GM18520 (cell line): ENCODE data around the gene MAPK8IP2.

Experiments used
- ATAC-seq: cut with Tn5 transposase; IDR thresholded peaks from one replicate; pipeline ENCODE4 v1.9.1; 2021; ENCODE audit not compliant: unreplicated experiment

Gene MAPK8IP2

GRCh38 chr22:50575426-50575941, 25.1 kb upstream of the MAPK8IP2 start:
- ATAC-seq = no peak

DNA sequence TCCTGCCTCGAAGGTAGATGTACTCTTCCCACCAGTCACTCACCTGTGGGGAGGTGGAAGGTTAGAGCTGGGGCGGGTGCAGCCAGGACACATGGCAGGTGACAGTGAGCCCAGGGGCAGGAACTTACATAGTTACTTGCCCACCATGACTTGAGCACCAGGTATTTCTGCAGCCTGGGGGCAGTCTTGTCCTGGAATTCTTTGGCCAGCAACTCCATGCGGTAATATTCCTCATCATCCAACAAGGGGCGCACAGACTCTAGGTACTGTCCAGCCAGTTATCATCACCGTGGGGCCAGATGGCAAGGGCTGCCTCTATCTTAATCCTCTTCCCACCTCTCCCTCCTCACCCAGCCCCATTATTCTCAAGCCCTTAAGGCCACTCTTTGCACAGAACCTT, 24.5 kb upstream of the MAPK8IP2 start:
- no peak for ATAC-seq

DNA sequence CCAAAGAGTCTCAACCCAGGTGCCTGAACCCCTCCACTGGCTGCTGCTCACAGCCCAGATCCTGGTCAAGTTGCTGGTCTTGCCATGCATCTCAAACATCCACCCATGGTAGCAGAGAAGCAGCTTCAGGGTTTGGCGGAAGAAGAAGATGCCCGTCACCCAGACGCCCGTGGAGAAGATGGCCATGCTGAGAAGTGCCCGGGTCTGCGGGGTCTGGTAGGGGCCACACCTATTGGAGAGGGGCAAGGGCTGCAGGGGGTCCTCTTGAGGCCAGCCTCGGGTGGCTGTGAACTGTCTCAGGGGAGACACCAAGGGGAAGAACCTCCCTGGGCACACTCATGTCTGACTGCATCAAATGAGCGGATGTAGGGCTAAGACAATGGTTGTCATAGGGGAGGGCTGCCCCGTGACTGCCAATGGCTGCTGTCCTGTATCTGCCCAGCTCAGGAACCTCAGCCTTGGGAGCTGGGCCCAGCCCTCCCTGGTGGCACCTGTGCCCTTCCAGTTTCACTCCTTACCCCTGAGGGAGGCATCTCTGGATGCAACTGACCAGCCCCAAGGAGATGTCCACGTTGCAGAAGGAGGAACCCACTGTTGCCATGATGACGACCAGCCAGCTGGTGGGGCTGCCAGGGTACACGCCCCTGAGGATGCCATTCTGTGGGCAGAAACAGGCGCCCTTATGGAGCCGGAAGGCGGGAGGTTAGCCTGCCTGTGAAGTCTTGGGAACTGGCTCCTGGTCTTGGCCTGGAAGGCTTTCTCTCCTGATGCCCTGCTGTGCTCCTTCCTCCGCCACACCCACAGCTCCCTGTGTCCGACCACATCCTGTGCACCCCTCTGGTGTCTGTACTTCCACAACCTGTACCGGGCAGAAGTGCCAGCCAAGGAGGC, 23.5 kb upstream of the MAPK8IP2 start:
- no peak for ATAC-seq

DNA sequence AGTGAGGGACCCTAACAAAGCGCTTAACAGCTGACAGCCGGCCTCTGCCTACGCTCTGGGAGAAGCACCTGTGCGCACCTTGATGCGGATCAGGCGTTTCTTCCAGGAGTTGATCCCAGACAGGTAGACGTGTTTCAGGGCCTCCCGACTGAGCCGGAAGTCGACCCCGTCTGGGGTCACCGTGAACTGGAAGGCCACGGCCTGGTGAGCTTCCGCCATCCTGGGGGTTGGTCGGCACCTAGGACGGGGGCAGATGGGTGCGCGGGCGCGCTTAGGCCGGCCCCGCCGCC, 23.0 kb upstream of the MAPK8IP2 start:
- ATAC-seq = no peak

GRCh38 chr22:50577987-50578775, 22.4 kb upstream of the MAPK8IP2 start, which contains the start of gene CPT1B:
Gene CPT1B (minus strand): TSS chr22:50578427. CDS start chr22:50577915, 512 bp downstream.
- ATAC-seq = no peak

GRCh38 chr22:50578776-50579310, 21.8 kb upstream of the MAPK8IP2 start:
- no peak for ATAC-seq

GRCh38 chr22:50579752-50580151, 20.8 kb upstream of the MAPK8IP2 start:
- no peak for ATAC-seq

- ATAC-seq = no peak
Measured at GRCh38 chr22:50581031-50581949, 19.3 kb upstream of the MAPK8IP2 start.

DNA sequence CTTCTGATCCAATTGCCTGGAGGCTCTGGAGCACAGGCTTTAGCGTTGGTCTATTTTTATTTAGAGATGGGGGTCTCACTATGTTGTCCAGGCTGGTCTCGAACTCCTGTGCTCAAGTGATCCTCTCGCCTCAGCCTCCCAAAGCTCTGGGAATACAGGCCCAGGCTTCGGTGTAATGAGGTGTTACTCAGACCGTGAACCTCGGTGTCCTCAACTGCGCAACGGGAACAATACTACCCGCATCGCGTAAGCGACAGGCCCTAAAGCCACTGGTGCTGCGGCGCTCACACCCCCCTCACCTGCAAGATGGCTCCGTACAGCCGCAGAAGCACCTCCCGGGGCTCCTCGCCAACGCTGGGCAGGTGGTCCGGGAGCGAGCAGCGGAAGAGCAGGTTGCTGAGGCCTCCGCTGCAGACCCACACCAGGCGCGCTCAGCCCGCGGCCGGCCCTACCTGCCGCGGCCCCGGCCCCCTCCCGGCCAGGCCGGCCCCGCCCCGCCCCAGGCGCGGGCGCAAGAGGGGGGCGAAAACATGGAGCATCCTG, 18.6 kb upstream of the MAPK8IP2 start:
- ATAC-seq = no peak

- peak; percentile 91 for ATAC-seq
Measured at GRCh38 chr22:50582493-50583293, 17.9 kb upstream of the MAPK8IP2 start, which contains the start of gene CHKB. Gene CHKB (minus strand): TSS chr22:50582849. CDS start chr22:50582781, 68 bp downstream.

GRCh38 chr22:50583294-50583861, 17.2 kb upstream of the MAPK8IP2 start:
- ATAC-seq = peak; percentile 10

GRCh38 chr22:50584106-50585096, 16.2 kb upstream of the MAPK8IP2 start:
- ATAC-seq = no peak

DNA sequence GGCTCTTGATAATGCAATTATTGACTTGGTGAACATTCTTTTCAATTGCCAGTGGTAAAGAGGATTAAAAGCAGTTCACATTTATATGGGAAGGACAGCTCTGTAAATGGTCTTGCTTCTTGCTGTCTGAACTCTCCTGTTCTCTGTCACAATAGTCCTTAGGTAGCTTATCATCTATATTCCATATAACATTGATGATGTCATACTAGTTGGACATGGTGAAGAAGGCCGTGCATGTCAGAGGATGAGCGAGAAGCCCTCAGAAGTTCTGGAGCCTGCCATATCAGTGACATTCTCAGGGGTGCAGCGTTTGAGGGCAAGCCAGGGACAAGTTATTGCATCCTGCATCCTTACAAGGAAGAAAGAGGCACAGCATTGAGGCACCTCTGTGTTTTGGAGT, 15.4 kb upstream of the MAPK8IP2 start:
- no peak for ATAC-seq

- no peak for ATAC-seq
Measured at GRCh38 chr22:50585781-50586180, 14.8 kb upstream of the MAPK8IP2 start.

DNA sequence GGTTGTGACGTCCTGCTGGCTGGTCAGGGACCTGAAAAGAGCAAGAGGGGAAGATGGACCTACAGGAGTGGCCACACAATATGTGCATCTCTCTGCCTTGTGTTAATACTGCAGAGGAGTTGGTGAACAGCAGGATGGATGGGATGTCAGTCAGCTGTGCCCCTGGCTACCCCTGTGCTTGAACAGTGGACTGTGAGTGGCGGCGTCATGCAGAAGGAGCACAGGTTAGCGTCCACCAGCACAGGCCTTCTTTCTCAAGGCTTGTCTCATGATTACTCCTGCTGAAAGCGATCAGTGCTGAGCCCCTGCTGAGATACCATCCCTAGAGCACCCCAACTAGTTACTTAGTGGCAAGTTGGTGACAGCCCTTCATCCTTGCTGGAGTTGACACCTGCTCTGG, 14.2 kb upstream of the MAPK8IP2 start:
- no peak for ATAC-seq

DNA sequence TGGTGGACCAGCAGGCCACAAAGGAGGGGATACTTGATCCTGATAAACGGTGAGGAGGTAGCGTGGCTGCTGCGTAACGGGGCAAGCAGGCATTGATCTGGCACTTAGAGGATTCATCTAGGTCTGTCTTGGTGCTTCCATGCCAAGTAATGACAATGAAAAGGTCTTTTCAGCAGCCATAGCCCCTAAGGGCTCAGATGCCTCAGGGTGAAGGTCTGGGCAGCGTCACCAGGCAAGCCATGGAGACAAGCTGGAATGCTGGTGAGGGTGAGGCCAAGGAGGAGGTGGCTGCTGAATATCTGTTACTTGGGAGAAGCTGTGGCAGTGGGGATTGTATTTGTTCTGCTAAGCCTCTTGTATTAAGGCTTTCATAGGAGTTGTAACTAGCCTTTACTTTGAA, 13.2 kb upstream of the MAPK8IP2 start:
- no peak for ATAC-seq

DNA sequence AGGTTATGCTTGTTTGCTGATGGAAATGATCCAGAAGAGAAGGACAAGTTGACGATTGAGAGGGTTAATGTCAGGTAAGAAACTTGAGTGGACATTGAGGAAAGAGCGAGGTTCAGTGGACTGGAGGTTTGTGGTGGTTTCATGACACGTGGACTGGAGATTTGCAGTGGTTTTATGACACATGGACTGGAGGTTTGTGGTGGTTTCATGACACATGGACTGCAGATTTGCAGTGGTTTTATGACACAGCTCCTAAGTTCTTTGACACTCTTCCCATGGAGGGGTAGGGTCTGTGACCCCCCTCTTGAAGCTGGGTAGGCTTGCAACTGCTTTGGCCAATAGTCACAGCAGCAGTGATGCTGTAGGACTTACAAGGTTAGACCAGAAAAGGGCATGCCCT, 5.4 kb upstream of the MAPK8IP2 start:
- ATAC-seq = no peak

DNA sequence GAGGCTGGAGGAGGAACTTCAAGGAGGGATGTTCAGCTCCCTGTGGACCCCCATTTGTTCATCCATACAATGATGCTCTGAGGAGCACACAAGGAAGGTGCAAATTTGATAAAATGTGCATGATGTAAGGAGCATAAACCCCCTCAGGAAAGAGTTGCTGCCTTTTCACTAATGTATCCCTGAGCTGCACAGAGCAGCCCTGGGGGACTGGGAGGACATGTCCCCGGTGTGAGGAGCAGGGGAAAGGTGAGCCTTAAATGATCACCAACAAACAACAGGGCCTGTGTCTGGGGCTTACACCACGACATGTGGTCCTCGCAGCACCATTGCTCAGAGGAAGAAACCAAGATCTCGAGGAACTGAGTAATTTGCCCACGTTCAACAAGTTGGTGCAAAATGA, 3.5 kb upstream of the MAPK8IP2 start:
- ATAC-seq = no peak
